CD4-positive, alpha-beta T cell treated with Interleukin-6 for 4 hours (primary cell): ENCODE data around the gene ZKSCAN8.
A peak's percentile ranks its signal among the peaks of the same experiment; 100 is the strongest.
"Not testable (repeated sequence)": the region's sequence is repeated elsewhere in the genome, so short reads cannot be mapped to it uniquely, and the experiment has no call there.

Source experiments
- DNase-seq: peaks from one replicate; pipeline ENCODE4 v3.0.0-alpha.2; 2020; ENCODE audit warnings: mixed read lengths

Gene ZKSCAN8

GRCh38 chr6:28141500-28142329 is at the start of gene ZKSCAN8:
Gene ZKSCAN8, plus strand, starts transcription at chr6:28141883. Its CDS starts 6,525 bp downstream, at chr6:28148408.
- DNase-seq: peak; percentile 84

GRCh38 chr6:28102222-28102621 is 39.5 kb upstream of the ZKSCAN8 start:
- DNase-seq: not testable (repeated sequence)

GRCh38 chr6:28102699-28103098 is 39.0 kb upstream of the ZKSCAN8 start:
- DNase-seq: not testable (repeated sequence)

GRCh38 chr6:28104392-28105244 is 37.1 kb upstream of the ZKSCAN8 start:
- peak; percentile 86 for DNase-seq

GRCh38 chr6:28105245-28105639 is 36.4 kb upstream of the ZKSCAN8 start:
- no peak for DNase-seq

- DNase-seq: no peak
Observed at GRCh38 chr6:28107506-28107905, 34.2 kb upstream of the ZKSCAN8 start.

- DNase-seq: no peak
Observed at GRCh38 chr6:28111964-28112363, 29.7 kb upstream of the ZKSCAN8 start.

- no peak for DNase-seq
Observed at GRCh38 chr6:28115799-28116198, 25.9 kb upstream of the ZKSCAN8 start.

- no peak for DNase-seq
Observed at GRCh38 chr6:28117386-28118050, 24.2 kb upstream of the ZKSCAN8 start.

- DNase-seq: no peak
Observed at GRCh38 chr6:28118217-28118616, 23.5 kb upstream of the ZKSCAN8 start.

- DNase-seq: no peak
Observed at GRCh38 chr6:28121876-28122275, 19.8 kb upstream of the ZKSCAN8 start.

GRCh38 chr6:28122283-28122682 is 19.4 kb upstream of the ZKSCAN8 start:
- DNase-seq: not testable (repeated sequence)

GRCh38 chr6:28124350-28124970 is 17.2 kb upstream of the ZKSCAN8 start, which contains the start of gene ZSCAN16:
Gene ZSCAN16, plus strand, starts transcription at chr6:28124609. Its CDS starts 835 bp downstream, at chr6:28125444.
- DNase-seq: peak; percentile 79

- DNase-seq: no peak
Observed at GRCh38 chr6:28124971-28125353, 16.7 kb upstream of the ZKSCAN8 start.

GRCh38 chr6:28125401-28125800 is 16.3 kb upstream of the ZKSCAN8 start:
- DNase-seq: no peak

- peak; percentile 31 for DNase-seq
Observed at GRCh38 chr6:28134015-28134414, 7.7 kb upstream of the ZKSCAN8 start.

GRCh38 chr6:28134716-28135115 is 7.0 kb upstream of the ZKSCAN8 start:
- DNase-seq: no peak

- no peak for DNase-seq
Observed at GRCh38 chr6:28135393-28135792, 6.3 kb upstream of the ZKSCAN8 start.

GRCh38 chr6:28136585-28137504 is 4.8 kb upstream of the ZKSCAN8 start:
- DNase-seq: peak; percentile 77

GRCh38 chr6:28137505-28137981 is 4.1 kb upstream of the ZKSCAN8 start:
- no peak for DNase-seq

- no peak for DNase-seq
Observed at GRCh38 chr6:28139860-28140543, 1.7 kb upstream of the ZKSCAN8 start.
